Transverse colon (tissue), 4 donors: Measurements from ENCODE around the gene TMEM114. TPM values are rescaled to one million over a fixed set of nuclear protein-coding genes. Genes with fewer than 3 reads are reported as not detected.

Source experiments
- DNase-seq: peaks from one replicate; pipeline ENCODE4 v3.0.0-alpha.2; 2019
- H3K27ac ChIP-seq, 4 donors: fragments of 200-600 bp; sonication (generic); 2 replicates each; pipeline ENCODE4 v1.5.1; 2016 to 2018; ENCODE audit warnings: inconsistent platforms in 4 of 4
- H3K27me3 ChIP-seq: fragments of 200-600 bp; sonication (generic); 2 replicates; pipeline ENCODE4 v1.5.1; 2017; ENCODE audit warnings: inconsistent platforms
- H3K36me3 ChIP-seq, 4 donors: fragments of 200-600 bp; sonication (generic); 2 replicates each; pipeline ENCODE4 v1.5.1; 2017 to 2019; ENCODE audit warnings: inconsistent platforms in 4 of 4
- H3K4me1 ChIP-seq, 4 donors: fragments of 200-600 bp; sonication (generic); 2 replicates each; pipeline ENCODE4 v1.5.1; 2017 to 2020; ENCODE audit warnings: inconsistent platforms in 4 of 4
- H3K4me3 ChIP-seq, 4 donors: fragments of 200-600 bp; sonication (generic); 1 replicate in 1 of 4; 2 replicates in 3 of 4; pipeline versions ENCODE4 v1.5.1 to v1.6.1; 2017 to 2019; ENCODE audit warnings: inconsistent platforms in 4 of 4
- H3K9me3 ChIP-seq, 2 donors: fragments of 200-600 bp; sonication (generic); 2 replicates each; pipeline ENCODE4 v1.5.1; 2017 to 2019; ENCODE audit warnings: inconsistent platforms in 2 of 2
- CTCF ChIP-seq, 5 experiments: fragments of 200-600 bp in 3 of 5; fragments of 450-650 bp in 2 of 5; sonication (generic) in 3 of 5; IDR thresholded peaks; 1 replicate in 2 of 5; 2 replicates in 3 of 5; pipeline ENCODE4 v1.5.1; 2016 to 2017; ENCODE audit warnings: antibody characterized with exemption in 5 of 5, inconsistent platforms in 3 of 5, mild to moderate bottlenecking in 2 of 5, moderate library complexity in 1 of 5
- EP300 ChIP-seq: sonication (generic); formaldehyde crosslinking; IDR thresholded peaks from one replicate; pipeline ENCODE4 v1.6.1; 2017; ENCODE audit warnings: antibody characterized with exemption, low read depth
- POLR2A ChIP-seq: fragments of 450-650 bp; IDR thresholded peaks from one replicate; pipeline ENCODE4 v1.6.1; 2016; ENCODE audit warnings: antibody characterized with exemption, mild to moderate bottlenecking, moderate library complexity
- POLR2AphosphoS5 ChIP-seq, 3 donors: sonication (generic); formaldehyde crosslinking; IDR thresholded peaks; one replicate each; pipeline ENCODE4 v1.6.1; 2016; ENCODE audit warnings: antibody characterized with exemption in 3 of 3
- WGBS, 2 donors: methylation state at CpG; one replicate each; pipeline ENCODE4 v1.1.5; 2018; ENCODE audit warnings: low coverage in 1 of 2; 5-methylcytosine and 5-hydroxymethylcytosine counted together
- in situ Hi-C, 4 donors: fragments of 200-750 bp; cut with MboI; loops; one replicate each; pipeline versions ENCODE4 v1.15.0 to v1.15.1; 2017; ENCODE audit warnings: low sequenced_read_pairs in 3 of 4, low pct_ligation_motif_present in 1 of 4, low pct_unique_long_range_greater_than_20kb in 1 of 4
- intact Hi-C: fragments of 100-400 bp; cut with DNase I; formaldehyde crosslinking; loops from one replicate; pipeline ENCODE4 v1.15.1; 2023; ENCODE audit warnings: low total_unique reads
- total RNA-seq, 4 donors: library from RNA; depleted of rRNA; stranded (reverse); fragments of >200 nt; gene quantifications; one replicate each; pipeline ENCODE4 v1.1.0, GENCODE V29; 2016

The TMEM114 gene
- total RNA-seq, 4 donors from 2014 or later: not detected

DNA sequence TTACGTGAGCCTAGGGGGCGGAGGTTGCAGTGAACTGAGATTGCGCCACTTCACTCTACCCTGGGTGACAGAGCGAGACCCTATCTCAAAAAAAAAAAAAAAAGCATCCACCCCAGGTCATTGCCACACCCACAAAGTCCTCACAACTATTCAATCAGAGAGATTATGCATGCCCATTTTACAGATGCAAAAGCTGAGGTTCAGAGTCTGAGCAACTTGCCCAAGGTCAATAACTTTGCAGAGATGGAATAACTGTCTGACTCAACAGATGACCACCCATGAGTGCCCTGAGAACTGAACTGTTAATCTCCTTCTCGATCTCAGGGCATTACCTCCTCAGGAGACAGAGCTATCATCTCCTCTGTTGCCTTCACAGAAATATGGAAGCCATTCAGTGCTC, 5.5 kb upstream of the TMEM114 start:
- peaks cover 0 to 7% of the 10 kb centered on the region in 2 donors for H3K9me3 ChIP-seq
- no peaks in the 10 kb centered on the region for H3K36me3 ChIP-seq
- in situ Hi-C loops (no loop called here), intact Hi-C loops (no loop called here)
- no peak for DNase-seq
- WGBS, 2 donors: 81 to 93% methylated on average over 4 to 5 of the region's 5 CpGs
- H3K27ac ChIP-seq: no peak overlapping the region
- peaks cover 18% of the 10 kb centered on the region for H3K27me3 ChIP-seq
- no peak overlapping the region for H3K4me3 ChIP-seq
- H3K4me1 ChIP-seq: no peaks in the 10 kb centered on the region
- TF ChIP-seq POLR2AphosphoS5 (IDR thresholded peaks at IDR 0.05): no peak

GRCh38 chr16:8594149-8594666, 3.9 kb upstream of the TMEM114 start:
- Histone ChIP-seq H3K4me1 (peaks cover 0 to 11% (median 8%) of the 10 kb centered on the region in 4 donors), H3K27ac (no peak overlapping the region), H3K9me3 (peaks cover 0 to 7% of the 10 kb centered on the region in 2 donors), H3K27me3 (peaks cover 32% of the 10 kb centered on the region), H3K36me3 (no peaks in the 10 kb centered on the region), H3K4me3 (no peak overlapping the region)
- intact Hi-C loops (no loop called here), in situ Hi-C loops (no loop called here)
- no peak for TF ChIP-seq POLR2A
- no peak for TF ChIP-seq EP300
- no peak for TF ChIP-seq CTCF (IDR thresholded peaks at IDR 0.05)
- no peak for TF ChIP-seq POLR2AphosphoS5 (IDR thresholded peaks at IDR 0.05)
- 42 to 79% methylated on average over 2 to 9 of the region's 9 CpGs for WGBS, 2 donors
- no peak for DNase-seq

DNA sequence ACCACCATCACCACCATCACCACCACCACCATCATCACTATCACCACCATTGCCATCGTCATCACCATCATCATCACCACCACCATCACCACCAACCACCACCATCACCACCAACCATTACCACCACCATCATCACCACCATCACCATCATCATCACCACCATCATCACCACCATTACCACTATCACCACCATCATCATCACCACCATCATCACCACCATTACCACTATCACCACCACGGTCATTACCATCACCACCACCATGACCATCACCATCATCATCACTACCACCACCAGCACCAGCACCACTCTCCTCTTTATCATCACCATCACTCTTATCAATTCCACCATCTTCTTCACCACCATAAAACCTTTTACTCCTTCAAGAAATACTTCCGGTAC, 1.1 kb upstream of the TMEM114 start:
- in situ Hi-C loops (no loop called here), intact Hi-C loops (no loop called here)
- no peak for TF ChIP-seq EP300
- no peak for TF ChIP-seq CTCF (IDR thresholded peaks at IDR 0.05)
- TF ChIP-seq POLR2A: no peak
- TF ChIP-seq POLR2AphosphoS5 (IDR thresholded peaks at IDR 0.05): no peak
- Histone ChIP-seq H3K4me3 (no peak overlapping the region), H3K27me3 (peaks cover 53% of the 10 kb centered on the region), H3K27ac (no peak overlapping the region), H3K36me3 (no peaks in the 10 kb centered on the region), H3K4me1 (peaks cover 0 to 15% (median 10%) of the 10 kb centered on the region in 4 donors), H3K9me3 (peaks cover 0 to 3% of the 10 kb centered on the region in 2 donors)
- WGBS, 2 donors: 94 to 98% methylated on average over 3 of the region's 3 CpGs
- DNase-seq: no peak

DNA sequence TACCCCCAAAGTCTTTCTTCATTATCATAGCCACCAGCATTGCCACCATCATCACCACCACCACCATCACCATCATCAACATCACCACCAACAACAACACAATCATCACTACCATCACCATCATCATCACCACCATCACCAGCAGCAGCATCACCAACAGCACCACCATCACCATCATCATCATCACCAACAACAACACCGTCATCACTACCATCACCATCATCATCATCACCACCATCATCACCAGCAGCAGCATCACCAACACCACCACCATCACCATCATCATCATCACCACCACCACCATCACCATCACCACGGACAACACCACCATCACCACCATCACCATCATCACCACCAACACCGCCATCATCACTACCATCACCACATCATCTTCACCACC, 500 bp upstream of the TMEM114 start:
- peaks cover 0 to 15% (median 10%) of the 10 kb centered on the region in 4 donors for H3K4me1 ChIP-seq
- in situ Hi-C loops: no loop called here
- TF ChIP-seq POLR2A: no peak
- no peak for TF ChIP-seq POLR2AphosphoS5 (IDR thresholded peaks at IDR 0.05)
- TF ChIP-seq CTCF (IDR thresholded peaks at IDR 0.05): no peak
- TF ChIP-seq EP300: no peak
- intact Hi-C loops: no loop called here
- no peak overlapping the region for H3K4me3 ChIP-seq
- no peak overlapping the region for H3K27ac ChIP-seq
- H3K36me3 ChIP-seq: no peaks in the 10 kb centered on the region
- WGBS, 2 donors: 83 to 94% methylated on average over 2 to 3 of the region's 3 CpGs
- peaks cover 53% of the 10 kb centered on the region for H3K27me3 ChIP-seq
- H3K9me3 ChIP-seq: no peaks in the 10 kb centered on the region
- no peak for DNase-seq
